Measurements from ENCODE around the gene POLG2.

The POLG2 gene

DNA sequence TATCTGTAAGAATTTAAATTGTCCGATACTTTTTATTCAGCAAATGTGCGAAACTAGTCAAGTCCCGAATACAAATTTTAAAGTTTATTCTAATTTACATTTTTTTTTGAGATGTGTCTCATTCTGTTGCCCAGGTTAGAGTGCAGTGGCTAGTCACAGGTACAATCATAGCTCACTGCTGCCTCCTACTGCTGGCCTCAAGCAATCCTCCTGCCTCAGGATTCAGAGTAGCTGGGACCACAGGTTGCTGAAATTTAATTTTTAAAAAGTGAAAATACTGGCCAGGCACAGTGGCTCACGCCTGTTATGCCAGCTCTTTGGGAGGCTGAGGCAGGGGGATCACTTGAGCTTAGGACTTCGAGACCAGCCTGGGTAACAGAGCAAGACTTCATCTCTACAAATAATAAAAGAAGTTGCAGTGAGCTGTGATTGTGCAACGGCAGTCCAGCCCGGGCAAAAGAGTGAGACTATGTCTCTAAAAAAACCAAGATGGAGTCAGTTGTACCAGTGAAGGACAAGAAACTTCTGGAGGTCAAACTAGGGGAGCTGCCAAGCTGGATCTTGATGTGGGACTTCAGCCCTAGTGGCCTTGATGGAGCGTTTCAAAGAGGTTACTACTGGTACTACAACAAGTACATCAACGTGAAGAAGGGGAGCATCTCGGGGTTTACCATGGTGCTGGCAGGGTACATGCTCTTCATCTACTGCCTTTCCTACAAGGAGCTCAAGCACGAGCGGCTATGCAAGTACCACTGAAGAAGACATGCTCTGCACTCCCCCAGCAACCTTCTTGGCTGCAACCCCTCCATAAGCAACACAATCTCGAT lies 5.6 kb downstream of the POLG2 start:
- H3K4me3 ChIP-seq (ENCODE audit: control insufficient read depth, low read depth, low read length) = no peak overlapping the region
- no peak for DNase-seq (ENCODE audit: low read depth)
- TF ChIP-seq, protein P1, sequence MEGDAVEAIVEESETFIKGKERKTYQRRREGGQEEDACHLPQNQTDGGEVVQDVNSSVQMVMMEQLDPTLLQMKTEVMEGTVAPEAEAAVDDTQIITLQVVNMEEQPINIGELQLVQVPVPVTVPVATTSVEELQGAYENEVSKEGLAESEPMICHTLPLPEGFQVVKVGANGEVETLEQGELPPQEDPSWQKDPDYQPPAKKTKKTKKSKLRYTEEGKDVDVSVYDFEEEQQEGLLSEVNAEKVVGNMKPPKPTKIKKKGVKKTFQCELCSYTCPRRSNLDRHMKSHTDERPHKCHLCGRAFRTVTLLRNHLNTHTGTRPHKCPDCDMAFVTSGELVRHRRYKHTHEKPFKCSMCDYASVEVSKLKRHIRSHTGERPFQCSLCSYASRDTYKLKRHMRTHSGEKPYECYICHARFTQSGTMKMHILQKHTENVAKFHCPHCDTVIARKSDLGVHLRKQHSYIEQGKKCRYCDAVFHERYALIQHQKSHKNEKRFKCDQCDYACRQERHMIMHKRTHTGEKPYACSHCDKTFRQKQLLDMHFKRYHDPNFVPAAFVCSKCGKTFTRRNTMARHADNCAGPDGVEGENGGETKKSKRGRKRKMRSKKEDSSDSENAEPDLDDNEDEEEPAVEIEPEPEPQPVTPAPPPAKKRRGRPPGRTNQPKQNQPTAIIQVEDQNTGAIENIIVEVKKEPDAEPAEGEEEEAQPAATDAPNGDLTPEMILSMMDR (IDR thresholded peaks at IDR 0.05; ENCODE audit: control insufficient read depth, insufficient read depth, low read depth, low read length, missing control alignments) = peak; percentile 80

DNA sequence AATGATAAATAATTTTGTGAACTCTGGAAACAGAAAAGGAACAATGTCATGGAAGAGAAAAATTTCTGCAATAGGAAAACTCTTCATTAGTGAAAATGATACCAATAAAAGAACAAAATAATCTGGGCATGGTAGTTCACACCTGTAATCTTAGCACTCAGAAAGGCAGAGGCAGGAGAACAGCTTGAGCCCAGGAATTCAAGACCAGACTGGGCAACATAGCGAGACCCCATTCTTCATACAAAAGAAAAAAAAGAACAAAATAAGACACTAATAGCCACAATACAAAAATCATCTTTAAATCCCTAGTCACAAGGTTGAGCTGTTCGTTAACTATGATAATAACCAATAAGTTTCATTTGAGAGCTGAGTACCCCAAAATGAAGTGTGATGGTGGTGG lies 8.6 kb downstream of the POLG2 start:
- H3K4me3 ChIP-seq (ENCODE audit: control insufficient read depth, low read depth, low read length) = no peak overlapping the region
- DNase-seq (ENCODE audit: low read depth) = no peak
- TF ChIP-seq, protein P1 (IDR thresholded peaks at IDR 0.05; ENCODE audit: control insufficient read depth, insufficient read depth, low read depth, low read length, missing control alignments) = no peak

DNA sequence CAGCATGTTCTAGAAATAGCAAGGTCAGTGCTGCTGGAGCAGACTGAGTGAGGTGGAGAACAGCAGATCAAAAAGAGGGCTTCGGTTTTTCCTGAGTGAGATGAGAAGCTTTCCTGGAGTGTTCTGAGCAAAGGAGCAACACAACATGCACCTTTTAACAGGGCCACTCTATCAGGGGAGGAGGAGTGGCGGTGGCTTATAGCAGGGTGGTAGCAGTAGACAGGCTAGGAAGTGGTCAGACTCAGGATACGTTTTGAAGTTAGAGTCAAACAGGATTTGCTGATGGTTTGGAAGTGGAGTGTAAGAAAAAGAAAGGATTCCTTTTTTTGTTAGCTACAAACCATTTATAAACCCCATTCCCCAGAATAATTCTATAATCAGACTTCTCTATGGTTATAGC lies 12.5 kb downstream of the POLG2 start:
- TF ChIP-seq, protein P1 (IDR thresholded peaks at IDR 0.05; ENCODE audit: control insufficient read depth, insufficient read depth, low read depth, low read length, missing control alignments) = no peak
- no peak for DNase-seq (ENCODE audit: low read depth)
- no peak overlapping the region for H3K4me3 ChIP-seq (ENCODE audit: control insufficient read depth, low read depth, low read length)

DNA sequence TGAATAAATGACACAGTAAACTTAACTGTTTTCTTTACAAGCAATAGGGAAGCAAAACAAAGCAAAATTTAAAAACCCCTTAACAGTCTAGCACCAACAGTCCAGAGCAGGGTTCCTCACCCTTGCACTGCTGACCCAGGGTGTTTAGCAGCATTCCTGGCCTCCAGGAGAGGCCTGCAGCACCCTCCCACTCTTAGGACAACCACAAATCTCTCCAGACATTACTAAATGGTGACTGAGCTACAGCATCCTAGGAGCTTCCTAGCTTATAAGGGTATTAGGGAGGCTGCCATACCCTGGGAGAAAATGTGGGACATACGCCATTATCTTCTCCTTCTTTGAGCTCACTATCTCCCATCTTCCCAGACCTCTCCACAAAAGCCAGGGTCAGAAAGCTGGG lies 15.9 kb downstream of the POLG2 start:
- DNase-seq (ENCODE audit: low read depth) = no peak
- TF ChIP-seq, protein P1 (IDR thresholded peaks at IDR 0.05; ENCODE audit: control insufficient read depth, insufficient read depth, low read depth, low read length, missing control alignments) = no peak
- no peak overlapping the region for H3K4me3 ChIP-seq (ENCODE audit: control insufficient read depth, low read depth, low read length)

DNA sequence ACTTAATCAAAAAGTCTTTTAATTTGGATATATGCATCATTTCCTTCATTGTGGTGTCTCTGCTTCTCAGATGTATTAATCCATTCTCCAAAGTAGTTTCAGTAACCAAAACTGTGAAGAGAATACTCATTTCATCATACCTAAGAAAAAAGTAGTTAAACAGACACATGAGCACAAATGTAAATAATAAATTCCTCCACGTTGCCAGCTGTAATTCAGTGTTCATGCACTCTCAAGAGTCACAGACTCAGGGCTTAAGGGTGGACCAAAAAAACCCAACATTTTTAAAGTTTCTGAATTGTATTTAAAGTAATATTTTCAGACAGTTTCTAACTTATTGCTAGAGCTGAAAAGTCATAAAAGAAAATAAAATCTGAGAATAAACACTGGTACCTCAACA lies 19.0 kb downstream of the POLG2 start:
- H3K4me3 ChIP-seq (ENCODE audit: control insufficient read depth, low read depth, low read length) = no peak overlapping the region
- TF ChIP-seq, protein P1 (IDR thresholded peaks at IDR 0.05; ENCODE audit: control insufficient read depth, insufficient read depth, low read depth, low read length, missing control alignments) = no peak
- DNase-seq (ENCODE audit: low read depth) = no peak

DNA sequence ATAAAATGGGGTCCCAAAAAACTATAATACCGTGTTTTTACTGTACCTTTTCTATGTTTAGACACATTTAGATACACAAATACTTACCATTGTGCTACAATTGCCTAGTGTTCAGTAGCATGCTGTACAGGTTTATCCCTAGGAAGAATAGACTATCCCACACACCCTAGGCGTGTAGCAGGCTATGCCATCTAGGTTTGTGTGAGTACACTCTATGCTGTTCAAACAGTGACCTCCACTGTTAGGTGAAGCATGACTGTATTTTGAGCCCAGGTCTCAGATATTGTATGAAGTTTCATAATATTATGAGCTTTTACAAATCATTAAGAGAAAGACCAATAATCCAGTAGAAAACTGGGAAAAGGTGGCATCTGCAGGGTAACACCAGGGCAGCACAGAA lies 24.3 kb downstream of the POLG2 start:
- no peak overlapping the region for H3K4me3 ChIP-seq (ENCODE audit: control insufficient read depth, low read depth, low read length)
- no peak for DNase-seq (ENCODE audit: low read depth)
- TF ChIP-seq, protein P1 (IDR thresholded peaks at IDR 0.05; ENCODE audit: control insufficient read depth, insufficient read depth, low read depth, low read length, missing control alignments) = no peak
